Activated T-helper 9 cell treated with anti-CD3 and anti-CD28 coated beads, Interleukin-2, amount 50 U/mL, for 16 hours (primary cell): ENCODE measurements around the gene COL27A1.

Experiments
- DNase-seq: peaks from one replicate; pipeline ENCODE4 v3.0.0-alpha.2; 2020; ENCODE audit warnings: low read depth

Gene COL27A1

GRCh38 chr9:114155263-114155994, at the start of gene COL27A1:
COL27A1 (plus strand) TSS chr9:114155537; CDS start chr9:114155951, 414 bp downstream.
- DNase-seq: peak; percentile 65

GRCh38 chr9:114107286-114108001, 47.9 kb upstream of the COL27A1 start:
- DNase-seq: no peak

- DNase-seq: peak; percentile 19
Observed at GRCh38 chr9:114108016-114108833, 47.1 kb upstream of the COL27A1 start.

GRCh38 chr9:114109124-114109523, 46.2 kb upstream of the COL27A1 start:
- no peak for DNase-seq

GRCh38 chr9:114110180-114110579, 45.2 kb upstream of the COL27A1 start:
- DNase-seq: no peak

DNA sequence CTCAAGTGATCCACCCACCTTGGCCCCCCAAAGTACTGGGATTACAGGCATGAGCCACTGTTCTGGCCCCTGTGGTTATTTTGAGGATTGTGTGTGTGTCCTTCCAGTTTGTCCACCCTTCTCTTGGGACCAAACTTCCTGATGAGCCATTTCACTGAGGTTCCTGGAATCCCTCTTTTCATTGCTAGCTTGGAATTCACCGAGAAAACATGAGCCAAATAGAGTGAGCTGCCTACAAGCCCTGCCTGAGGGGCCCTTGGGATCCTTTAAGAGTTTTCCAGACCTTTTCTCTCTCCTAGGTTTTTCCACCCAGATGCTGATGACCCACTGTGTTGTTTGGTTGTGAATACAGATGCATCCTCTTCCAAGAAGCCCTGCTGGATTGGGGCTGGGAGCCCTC, 43.0 kb upstream of the COL27A1 start:
- no peak for DNase-seq

DNA sequence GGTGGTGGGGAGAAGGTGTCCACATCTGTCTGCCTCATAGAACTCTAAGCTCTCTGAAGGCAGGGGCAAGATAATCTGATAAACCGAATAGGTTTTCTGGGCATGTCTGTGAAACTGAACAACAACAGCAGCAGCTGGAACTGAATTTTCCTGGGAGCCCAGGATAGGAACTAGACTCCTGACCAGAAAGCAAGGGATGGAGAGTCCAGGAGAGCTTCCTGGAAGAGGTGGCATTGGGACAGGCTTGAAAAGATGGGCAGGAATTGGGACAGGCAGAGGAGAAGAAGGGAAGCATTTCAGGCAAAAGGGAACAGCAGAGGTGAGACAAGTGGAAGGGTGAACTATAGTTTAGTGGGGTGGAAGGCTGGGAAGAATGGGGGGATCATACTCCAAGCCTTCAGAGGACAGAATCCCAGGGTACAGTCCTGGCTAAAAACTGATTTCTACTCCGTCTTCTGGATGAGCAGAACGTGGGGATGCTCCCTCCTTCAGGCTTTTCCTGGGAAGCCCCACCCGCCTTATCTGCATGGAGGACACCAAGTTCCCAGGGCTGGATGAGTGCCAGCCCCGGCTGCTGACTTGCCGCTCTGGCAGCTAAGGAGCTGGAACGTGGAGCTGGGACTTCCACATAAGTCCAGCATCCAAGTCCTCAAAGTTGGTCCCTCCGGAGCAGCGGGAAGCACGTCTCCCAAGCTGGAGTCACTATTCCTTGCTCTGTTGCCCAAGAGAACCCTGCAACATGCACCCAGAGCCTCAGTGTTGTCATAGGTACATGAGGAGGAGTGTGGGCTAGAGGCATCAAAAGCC, 42.4 kb upstream of the COL27A1 start:
- no peak for DNase-seq

DNA sequence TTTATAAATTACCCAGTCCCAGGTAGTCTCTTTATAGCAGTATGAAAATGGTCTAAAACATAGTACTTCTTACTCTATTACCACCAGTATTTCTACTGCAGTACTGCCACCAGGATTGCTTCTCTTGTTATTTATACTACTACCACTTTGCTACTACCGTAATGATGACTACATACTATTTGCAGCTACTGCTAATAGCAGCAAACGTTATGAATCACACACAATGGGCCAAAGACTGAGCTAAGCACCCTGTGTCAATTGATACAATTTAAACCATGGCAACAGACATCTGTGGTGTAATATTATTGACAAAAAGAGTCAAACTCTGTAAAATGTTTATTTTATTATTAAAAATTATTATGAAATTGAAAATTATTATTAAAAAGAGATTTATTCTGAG, 41.0 kb upstream of the COL27A1 start:
- no peak for DNase-seq

GRCh38 chr9:114115654-114116125, 39.6 kb upstream of the COL27A1 start:
- no peak for DNase-seq

GRCh38 chr9:114116126-114116747, 39.1 kb upstream of the COL27A1 start:
- no peak for DNase-seq

GRCh38 chr9:114117614-114117995, 37.7 kb upstream of the COL27A1 start:
- DNase-seq: no peak

DNA sequence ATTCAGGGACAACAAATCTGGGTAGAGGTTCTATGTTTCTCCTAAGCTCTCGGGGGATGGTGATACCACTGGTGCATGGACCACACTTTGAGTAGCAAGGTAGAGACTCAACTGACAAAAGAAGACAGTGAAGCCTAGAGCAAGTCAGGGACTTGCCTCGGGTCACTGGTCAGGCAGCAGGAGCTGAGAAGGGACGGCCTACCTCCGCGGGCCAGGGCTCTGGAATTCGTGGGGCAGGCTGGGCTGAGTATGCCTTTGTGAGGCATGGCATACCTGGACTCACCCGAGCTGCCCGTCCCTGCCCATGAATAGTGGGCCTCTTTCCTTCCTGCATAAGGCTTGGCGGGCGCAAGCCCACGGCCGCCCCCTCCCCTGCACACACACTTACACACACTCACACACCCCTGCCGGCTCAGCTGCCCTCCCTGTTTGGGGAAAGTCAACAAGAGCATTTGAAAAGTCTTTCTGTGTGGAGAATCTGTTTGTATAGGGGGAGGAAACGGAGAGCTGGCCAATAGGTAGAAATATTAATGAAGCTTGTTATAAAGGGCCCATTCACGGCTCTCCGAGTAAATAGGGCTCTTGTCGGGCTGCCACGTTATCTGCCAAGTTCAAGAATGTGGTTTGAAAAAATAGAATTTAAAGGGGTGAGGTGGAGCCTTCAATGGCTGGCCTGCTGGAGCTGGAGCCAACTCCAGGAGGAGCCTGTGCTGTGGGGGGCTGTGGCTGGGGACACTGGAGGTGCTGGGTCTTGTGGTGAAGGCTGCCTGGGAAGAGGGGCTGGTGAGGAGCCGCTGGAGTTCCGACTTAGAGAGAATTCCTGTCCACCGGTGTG, 37.1 kb upstream of the COL27A1 start:
- no peak for DNase-seq

DNA sequence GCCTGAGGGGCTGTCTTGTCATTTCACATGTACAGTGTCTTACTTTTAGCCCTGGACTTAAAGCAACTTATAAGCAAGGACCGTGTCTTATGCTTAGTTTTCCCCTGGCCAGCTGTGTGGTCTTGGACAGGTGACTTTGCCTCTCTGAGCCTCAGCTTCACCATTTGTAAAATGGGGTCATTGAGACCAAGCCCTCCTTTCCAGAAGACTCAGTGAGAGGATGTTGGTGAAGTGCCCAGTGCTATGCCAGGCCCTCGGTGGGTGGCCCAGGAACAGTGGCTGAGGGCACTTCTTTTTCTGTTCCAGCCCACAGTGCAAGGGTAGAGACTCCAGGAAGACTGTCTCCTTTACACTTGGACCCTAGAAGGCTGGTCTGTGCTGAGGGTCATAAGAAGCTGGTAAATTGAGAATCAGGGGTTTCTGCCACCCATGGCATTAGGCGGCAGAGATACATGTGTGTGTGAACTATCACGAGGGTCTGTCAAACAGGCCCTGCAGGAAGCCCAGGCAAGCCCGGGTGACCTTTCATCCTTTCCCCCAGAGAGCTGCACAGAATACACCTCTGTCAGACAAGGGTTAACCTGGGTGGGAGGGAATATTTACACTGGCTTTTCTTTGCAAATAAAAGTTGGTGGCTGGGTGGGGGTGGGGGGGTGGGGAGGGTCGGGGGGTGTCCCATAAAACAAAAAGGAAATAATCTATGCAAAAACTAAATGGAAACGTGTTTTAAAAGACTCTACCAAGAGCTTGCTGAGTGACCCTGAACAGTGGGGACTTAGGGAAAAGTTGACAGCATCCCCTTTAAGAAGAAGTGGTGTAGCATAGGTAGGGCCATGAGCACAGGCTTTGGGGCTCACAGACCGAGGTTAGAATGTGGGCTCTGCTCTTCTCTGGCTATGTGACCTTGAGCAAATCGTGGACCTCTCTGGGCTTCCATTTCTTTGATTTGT, 35.8 kb upstream of the COL27A1 start:
- DNase-seq: no peak

- no peak for DNase-seq
Observed at GRCh38 chr9:114120192-114121014, 34.9 kb upstream of the COL27A1 start.

DNA sequence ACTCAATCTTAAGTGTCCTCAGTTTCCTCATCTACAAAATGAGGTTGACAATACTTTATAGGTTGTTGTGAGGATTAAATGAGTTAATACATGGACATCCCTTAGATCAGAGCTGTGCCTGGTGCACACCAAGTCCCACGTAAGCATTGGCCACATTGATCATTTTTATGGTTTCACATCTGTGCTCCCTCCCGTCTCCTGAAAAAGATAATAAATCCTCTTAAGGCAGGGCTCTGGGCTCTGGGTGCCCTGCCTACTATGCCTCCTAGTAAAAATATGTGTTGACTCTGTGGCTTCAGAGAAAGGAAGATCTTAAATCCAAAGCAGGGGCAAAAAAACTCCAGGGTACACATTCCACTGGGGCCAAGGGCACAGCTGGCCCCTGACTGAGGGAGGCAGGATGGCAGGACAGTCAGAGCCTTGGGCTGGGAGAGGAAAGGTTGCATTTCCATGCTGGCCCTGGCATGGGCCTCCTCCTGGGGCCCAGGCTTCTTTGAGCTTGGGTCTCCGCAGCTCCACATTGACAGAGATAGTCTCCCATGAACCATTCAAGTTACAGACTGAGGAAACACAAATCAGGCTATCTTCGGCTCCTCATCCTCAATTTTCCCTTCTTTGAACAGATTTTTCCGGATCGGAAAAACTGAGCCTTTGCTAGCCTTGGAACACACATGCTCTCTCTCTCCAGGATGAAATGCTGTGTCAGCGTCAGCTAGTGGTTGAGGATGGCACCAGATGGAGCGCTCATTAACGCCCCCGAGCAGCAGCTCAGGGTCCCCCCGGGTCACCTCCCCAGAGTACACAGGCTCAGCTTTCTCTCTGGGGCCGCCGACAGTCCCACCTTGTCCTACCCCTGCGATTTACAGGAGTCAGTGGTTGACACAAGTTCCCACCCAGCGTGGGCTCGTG, 33.9 kb upstream of the COL27A1 start:
- no peak for DNase-seq

GRCh38 chr9:114122136-114123027, 33.0 kb upstream of the COL27A1 start:
- no peak for DNase-seq
